H1 (cell line): ENCODE results near the gene IGF2R.

Experiments used
- CEBPB ChIP-seq: IDR thresholded peaks from 2 replicates; pipeline ENCODE4 v1.6.1; 2012; ENCODE audit warnings: low read depth, low read length
- CHD2 ChIP-seq: IDR thresholded peaks from 2 replicates; pipeline ENCODE4 v1.6.1; 2012; ENCODE audit warnings: low read length, improper control_type of control experiment
- CTCF ChIP-seq, 3 experiments: IDR thresholded peaks; 1 replicate in 2 of 3; 2 replicates in 1 of 3; pipeline versions ENCODE4 v1.5.1 to v1.6.1; 2011; ENCODE audit warnings: low read length in 3 of 3, mild to moderate bottlenecking in 3 of 3, inconsistent platforms in 2 of 3, low read depth in 1 of 3, moderate library complexity in 1 of 3; ENCODE audit not compliant: insufficient read depth in 1 of 3; ENCODE audit errors: control extremely low read depth in 1 of 3
- EP300 ChIP-seq, 2 experiments: IDR thresholded peaks; 1 replicate in 1 of 2; 2 replicates in 1 of 2; pipeline ENCODE4 v1.6.1; 2011 to 2012; ENCODE audit warnings: low read depth in 2 of 2, low read length in 2 of 2, mild to moderate bottlenecking in 2 of 2, borderline replicate concordance in 1 of 2, inconsistent platforms in 1 of 2, moderate library complexity in 1 of 2
- EZH2 ChIP-seq: fragments of 200-600 bp; sonication (generic); IDR thresholded peaks from 2 replicates; pipeline ENCODE4 v1.7.1; 2012; ENCODE audit warnings: low read depth, mild to moderate bottlenecking, moderate library complexity, low read length, inconsistent platforms; ENCODE audit not compliant: severe bottlenecking
- JUND ChIP-seq: IDR thresholded peaks from 2 replicates; pipeline ENCODE4 v1.6.1; 2011; ENCODE audit warnings: mild to moderate bottlenecking, improper control_type of control experiment, low read length
- POLR2A ChIP-seq, 2 experiments: IDR thresholded peaks; 1 replicate in 1 of 2; 2 replicates in 1 of 2; pipeline ENCODE4 v1.6.1; 2011; ENCODE audit warnings: low read depth in 2 of 2, low read length in 2 of 2, mild to moderate bottlenecking in 2 of 2; ENCODE audit errors: control extremely low read depth in 1 of 2
- POLR2AphosphoS5 ChIP-seq: IDR thresholded peaks from 2 replicates; pipeline ENCODE4 v1.6.1; 2011; ENCODE audit warnings: low read depth, low read length
- ZNF274 ChIP-seq: IDR thresholded peaks from 2 replicates; pipeline ENCODE4 v1.7.0; 2012; ENCODE audit warnings: low read length, borderline replicate concordance; ENCODE audit errors: extremely low read depth

GRCh38 chr6:159964046-159964445 is 4.8 kb upstream of the IGF2R start:
- TF ChIP-seq CTCF (IDR thresholded peaks at IDR 0.05; ENCODE audit: control extremely low read depth in 1 of 3, insufficient read depth in 1 of 3, low read depth in 1 of 3, low read length in 3 of 3) (no peak), CHD2 (no peak), EP300 (IDR thresholded peaks at IDR 0.05; ENCODE audit: borderline replicate concordance in 1 of 2, low read depth in 2 of 2, low read length in 2 of 2) (no peak), POLR2AphosphoS5 (no peak), POLR2A (IDR thresholded peaks at IDR 0.05; ENCODE audit: control extremely low read depth in 1 of 2, low read depth in 2 of 2, low read length in 2 of 2) (no peak), ZNF274 (no peak), CEBPB (no peak), EZH2 (no peak), JUND (no peak)
